ENCODE measurements around the gene NINJ2.

The NINJ2 gene

GRCh38 chr12:591167-592023 is 71.8 kb downstream of the NINJ2 start:
- Histone ChIP-seq H3K36me3 (no peaks in the 10 kb centered on the region), H3K27ac (peak overlapping the region; percentile 66), H3K4me1 (ENCODE audit: control insufficient read depth in 1 of 2, insufficient read depth in 1 of 2, low read depth in 1 of 2, low read length in 1 of 2) (peaks cover 31 to 38% of the 10 kb centered on the region in 2 experiments), H3K27me3 (no peaks in the 10 kb centered on the region), H3K9me3 (no peaks in the 10 kb centered on the region), H3K4me3 (ENCODE audit: low read depth in 1 of 2, low read length in 1 of 2) (no peak overlapping the region)
- TF ChIP-seq CTCF (IDR thresholded peaks at IDR 0.05): no peak

GRCh38 chr12:590206-590750 is 73.0 kb downstream of the NINJ2 start:
- Histone ChIP-seq H3K4me3 (ENCODE audit: low read depth in 1 of 2, low read length in 1 of 2) (no peak overlapping the region), H3K36me3 (no peaks in the 10 kb centered on the region), H3K4me1 (ENCODE audit: control insufficient read depth in 1 of 2, insufficient read depth in 1 of 2, low read depth in 1 of 2, low read length in 1 of 2) (peaks cover 31 to 37% of the 10 kb centered on the region in 2 experiments), H3K27ac (no peak overlapping the region), H3K9me3 (no peaks in the 10 kb centered on the region), H3K27me3 (no peaks in the 10 kb centered on the region)
- TF ChIP-seq CTCF (IDR thresholded peaks at IDR 0.05): no peak

- H3K9me3 ChIP-seq: no peaks in the 10 kb centered on the region
- H3K4me3 ChIP-seq (ENCODE audit: low read depth in 1 of 2, low read length in 1 of 2): no peak overlapping the region
- no peaks in the 10 kb centered on the region for H3K36me3 ChIP-seq
- peaks cover 17 to 20% of the 10 kb centered on the region in 2 experiments for H3K4me1 ChIP-seq (ENCODE audit: control insufficient read depth in 1 of 2, insufficient read depth in 1 of 2, low read depth in 1 of 2, low read length in 1 of 2)
- TF ChIP-seq CTCF (IDR thresholded peaks at IDR 0.05): no peak
- H3K27me3 ChIP-seq: no peaks in the 10 kb centered on the region
- H3K27ac ChIP-seq: no peak overlapping the region
These were observed 74.6 kb downstream of the NINJ2 start for GRCh38 chr12:588646-589045.

GRCh38 chr12:588024-588322 is 75.3 kb downstream of the NINJ2 start:
- H3K4me1 ChIP-seq (ENCODE audit: control insufficient read depth in 1 of 2, insufficient read depth in 1 of 2, low read depth in 1 of 2, low read length in 1 of 2): peaks cover 10 to 14% of the 10 kb centered on the region in 2 experiments
- H3K27me3 ChIP-seq: no peaks in the 10 kb centered on the region
- H3K4me3 ChIP-seq (ENCODE audit: low read depth in 1 of 2, low read length in 1 of 2): no peak overlapping the region
- no peaks in the 10 kb centered on the region for H3K36me3 ChIP-seq
- no peak for TF ChIP-seq CTCF (IDR thresholded peaks at IDR 0.05)
- no peaks in the 10 kb centered on the region for H3K9me3 ChIP-seq
- H3K27ac ChIP-seq: no peak overlapping the region

- no peaks in the 10 kb centered on the region for H3K36me3 ChIP-seq
- no peak overlapping the region for H3K27ac ChIP-seq
- no peak overlapping the region for H3K4me3 ChIP-seq (ENCODE audit: low read depth in 1 of 2, low read length in 1 of 2)
- H3K9me3 ChIP-seq: no peaks in the 10 kb centered on the region
- H3K27me3 ChIP-seq: no peaks in the 10 kb centered on the region
- TF ChIP-seq CTCF (IDR thresholded peaks at IDR 0.05): no peak
- peaks cover 8 to 14% of the 10 kb centered on the region in 2 experiments for H3K4me1 ChIP-seq (ENCODE audit: control insufficient read depth in 1 of 2, insufficient read depth in 1 of 2, low read depth in 1 of 2, low read length in 1 of 2)
These were observed 75.9 kb downstream of the NINJ2 start for GRCh38 chr12:587132-588023.
